GM19351 (cell line): ENCODE measurements around the gene GALNT15.

Experiments
- ATAC-seq: cut with Tn5 transposase; IDR thresholded peaks from one replicate; pipeline ENCODE4 v1.9.1; 2021; ENCODE audit warnings: mild to moderate bottlenecking, moderate library complexity; ENCODE audit not compliant: unreplicated experiment

The GALNT15 gene

GRCh38 chr3:16279010-16279801 lies 104.7 kb downstream of the GALNT15 start:
- no peak for ATAC-seq

- no peak for ATAC-seq
These were observed 106.2 kb downstream of the GALNT15 start for GRCh38 chr3:16280671-16281070.
